ENCODE data around the gene HJURP. TPM values are rescaled to one million over a fixed set of nuclear protein-coding genes. Genes with fewer than 3 reads are reported as not detected.

HJURP gene
- polyA plus RNA-seq, 1 donor (not counting 4 experiments of a cell fraction or from before 2014, with no cell fraction given) = 20.2 TPM

DNA sequence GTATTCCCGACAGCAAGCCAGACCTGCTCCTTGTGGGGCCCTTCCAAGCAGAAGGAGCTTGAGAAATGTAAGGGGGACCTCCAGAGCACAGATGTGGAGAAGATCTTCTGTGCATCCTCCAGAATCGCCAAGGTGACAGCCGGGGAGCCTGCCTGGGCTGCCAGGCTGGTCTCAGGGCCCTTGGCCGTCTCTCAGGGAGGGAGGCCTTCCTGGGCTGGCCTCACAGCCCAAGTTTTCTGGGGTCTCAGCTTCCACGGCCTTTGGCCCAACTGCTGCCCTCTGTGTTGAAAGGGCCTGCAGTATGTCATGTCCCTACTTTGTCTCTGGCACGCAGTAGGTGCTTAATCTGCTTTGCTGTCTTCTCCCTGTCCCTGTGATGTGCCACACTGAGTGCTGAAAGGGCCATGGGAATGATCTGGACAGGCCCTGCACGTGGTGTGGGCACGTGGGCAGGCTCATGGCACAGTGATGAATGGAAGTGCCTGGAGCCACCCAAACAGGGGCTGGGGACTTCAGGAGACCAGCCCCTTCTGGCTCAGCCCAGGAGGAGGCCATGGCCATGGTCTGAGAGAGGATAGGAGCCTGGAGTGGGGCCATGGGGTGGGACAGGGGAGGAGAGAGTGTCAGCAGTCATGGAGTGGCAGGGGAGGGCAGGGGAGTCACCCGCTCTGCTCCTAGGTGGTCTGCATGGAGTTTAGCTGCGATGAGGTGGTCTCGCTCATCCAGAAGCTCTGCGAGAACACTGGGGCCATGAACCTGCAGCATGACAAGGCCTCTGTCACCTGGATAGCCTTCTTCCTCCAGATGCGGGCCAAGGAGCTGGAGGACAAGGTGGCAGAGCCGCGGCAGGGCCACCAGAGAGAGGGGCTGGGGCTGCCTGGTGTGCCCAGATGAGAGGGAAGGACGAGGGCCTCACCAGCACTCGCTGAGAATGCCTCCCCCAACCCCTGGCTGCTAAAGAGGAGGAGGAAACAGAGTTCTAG lies 35.4 kb downstream of the HJURP start:
- TF ChIP-seq, protein P1, sequence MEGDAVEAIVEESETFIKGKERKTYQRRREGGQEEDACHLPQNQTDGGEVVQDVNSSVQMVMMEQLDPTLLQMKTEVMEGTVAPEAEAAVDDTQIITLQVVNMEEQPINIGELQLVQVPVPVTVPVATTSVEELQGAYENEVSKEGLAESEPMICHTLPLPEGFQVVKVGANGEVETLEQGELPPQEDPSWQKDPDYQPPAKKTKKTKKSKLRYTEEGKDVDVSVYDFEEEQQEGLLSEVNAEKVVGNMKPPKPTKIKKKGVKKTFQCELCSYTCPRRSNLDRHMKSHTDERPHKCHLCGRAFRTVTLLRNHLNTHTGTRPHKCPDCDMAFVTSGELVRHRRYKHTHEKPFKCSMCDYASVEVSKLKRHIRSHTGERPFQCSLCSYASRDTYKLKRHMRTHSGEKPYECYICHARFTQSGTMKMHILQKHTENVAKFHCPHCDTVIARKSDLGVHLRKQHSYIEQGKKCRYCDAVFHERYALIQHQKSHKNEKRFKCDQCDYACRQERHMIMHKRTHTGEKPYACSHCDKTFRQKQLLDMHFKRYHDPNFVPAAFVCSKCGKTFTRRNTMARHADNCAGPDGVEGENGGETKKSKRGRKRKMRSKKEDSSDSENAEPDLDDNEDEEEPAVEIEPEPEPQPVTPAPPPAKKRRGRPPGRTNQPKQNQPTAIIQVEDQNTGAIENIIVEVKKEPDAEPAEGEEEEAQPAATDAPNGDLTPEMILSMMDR (optimal IDR thresholded peaks at IDR 0.05 in 1 of 3, IDR thresholded peaks at IDR 0.05 in 1 of 3, conservative IDR thresholded peaks at IDR 0.05 in 1 of 3; ENCODE audit: extremely low read depth in 1 of 3, insufficient read depth in 2 of 3, low read length in 3 of 3) = no peak
- TF ChIP-seq EZH2 (IDR thresholded peaks at IDR 0.05; ENCODE audit: low read length) = no peak
- H3K9me1 ChIP-seq (ENCODE audit: control insufficient read depth, extremely low read depth, insufficient read depth, low read length) = no peaks in the 10 kb centered on the region
- H3K4me3 ChIP-seq (ENCODE audit: control insufficient read depth in 2 of 3, extremely low read depth in 1 of 3, insufficient read depth in 2 of 3, low read depth in 1 of 3, low read length in 3 of 3) = no peak overlapping the region
- no peak overlapping the region for H3K9ac ChIP-seq (ENCODE audit: control insufficient read depth, extremely low read depth, insufficient read depth, low read length)
- H3K27ac ChIP-seq (ENCODE audit: control insufficient read depth, insufficient read depth, low read length) = no peak overlapping the region
- no peaks in the 10 kb centered on the region for H3K9me3 ChIP-seq (ENCODE audit: control insufficient read depth, low read depth, low read length)
- FAIRE-seq (no peak), DNase-seq (ENCODE audit: low read depth, low spot score) (no peak)
- no peak overlapping the region for H3K4me2 ChIP-seq (ENCODE audit: control insufficient read depth, extremely low read depth, insufficient read depth, low read depth, low read length)
- peaks cover 5% of the 10 kb centered on the region for H3K27me3 ChIP-seq (ENCODE audit: control insufficient read depth, extremely low read depth, insufficient read depth, low read length)
- H3K4me1 ChIP-seq (ENCODE audit: control insufficient read depth, extremely low read depth, insufficient read depth, low read length) = no peaks in the 10 kb centered on the region
- no peaks in the 10 kb centered on the region for H3K36me3 ChIP-seq (ENCODE audit: control insufficient read depth in 2 of 2, extremely low read depth in 1 of 2, insufficient read depth in 2 of 2, low read length in 2 of 2)
- H2AFZ ChIP-seq (ENCODE audit: control insufficient read depth, low read length) = no peak overlapping the region
- dilution Hi-C loops (cut with MboI; ENCODE audit: extremely low pct_ligation_motif_present, low sequenced_read_pairs) = no loop called here
- H3K79me2 ChIP-seq (ENCODE audit: control insufficient read depth, insufficient read depth, low read length) = no peaks in the 10 kb centered on the region
- H4K20me1 ChIP-seq (ENCODE audit: control insufficient read depth, extremely low read depth, insufficient read depth, low read length) = no peaks in the 10 kb centered on the region

DNA sequence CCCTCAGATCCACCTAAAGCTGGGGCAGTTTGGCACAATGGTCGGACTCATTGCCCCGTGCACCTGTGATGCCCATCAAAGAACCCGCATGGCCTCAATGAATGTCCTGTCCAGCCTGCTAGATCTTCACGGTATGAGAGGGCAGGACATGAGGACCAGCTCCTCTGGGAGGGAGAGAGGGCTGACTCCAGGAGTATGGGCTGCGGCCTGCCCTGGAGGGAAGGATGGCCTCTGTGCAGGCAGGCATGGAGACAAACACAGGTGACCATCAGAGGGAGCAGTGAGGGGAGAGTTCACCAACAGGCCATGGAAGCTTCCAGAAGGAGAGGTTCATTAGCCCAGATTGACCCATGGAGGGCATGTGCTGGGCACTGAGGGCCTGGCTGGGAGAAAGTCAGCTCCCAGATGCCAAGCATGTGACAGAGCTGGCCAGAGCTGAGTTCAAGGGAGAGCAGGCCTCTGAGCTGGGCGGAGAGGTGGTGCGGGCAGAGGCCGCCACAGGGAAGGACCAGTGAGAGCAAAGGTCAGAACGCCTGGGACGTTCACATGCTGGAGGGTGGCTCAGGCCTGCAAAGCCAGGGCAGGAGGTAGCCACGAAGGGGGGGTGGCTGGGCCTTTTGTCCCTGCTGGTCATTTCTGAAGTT lies 36.2 kb downstream of the HJURP start:
- Histone ChIP-seq H3K9me3 (ENCODE audit: control insufficient read depth, low read depth, low read length) (no peaks in the 10 kb centered on the region), H3K4me2 (ENCODE audit: control insufficient read depth, extremely low read depth, insufficient read depth, low read depth, low read length) (no peak overlapping the region), H3K4me1 (ENCODE audit: control insufficient read depth, extremely low read depth, insufficient read depth, low read length) (no peaks in the 10 kb centered on the region), H2AFZ (ENCODE audit: control insufficient read depth, low read length) (no peak overlapping the region), H3K27ac (ENCODE audit: control insufficient read depth, insufficient read depth, low read length) (no peak overlapping the region), H3K4me3 (ENCODE audit: control insufficient read depth in 2 of 3, extremely low read depth in 1 of 3, insufficient read depth in 2 of 3, low read depth in 1 of 3, low read length in 3 of 3) (no peak overlapping the region), H3K27me3 (ENCODE audit: control insufficient read depth, extremely low read depth, insufficient read depth, low read length) (peaks cover 5% of the 10 kb centered on the region), H4K20me1 (ENCODE audit: control insufficient read depth, extremely low read depth, insufficient read depth, low read length) (no peaks in the 10 kb centered on the region), H3K9me1 (ENCODE audit: control insufficient read depth, extremely low read depth, insufficient read depth, low read length) (no peaks in the 10 kb centered on the region), H3K36me3 (ENCODE audit: control insufficient read depth in 2 of 2, extremely low read depth in 1 of 2, insufficient read depth in 2 of 2, low read length in 2 of 2) (no peaks in the 10 kb centered on the region), H3K79me2 (ENCODE audit: control insufficient read depth, insufficient read depth, low read length) (no peaks in the 10 kb centered on the region), H3K9ac (ENCODE audit: control insufficient read depth, extremely low read depth, insufficient read depth, low read length) (no peak overlapping the region)
- DNase-seq (ENCODE audit: low read depth, low spot score) (no peak), FAIRE-seq (no peak)
- dilution Hi-C loops (cut with MboI; ENCODE audit: extremely low pct_ligation_motif_present, low sequenced_read_pairs) = no loop called here
- TF ChIP-seq EZH2 (IDR thresholded peaks at IDR 0.05; ENCODE audit: low read length) = no peak
- TF ChIP-seq, protein P1 (optimal IDR thresholded peaks at IDR 0.05 in 1 of 3, IDR thresholded peaks at IDR 0.05 in 1 of 3, conservative IDR thresholded peaks at IDR 0.05 in 1 of 3; ENCODE audit: extremely low read depth in 1 of 3, insufficient read depth in 2 of 3, low read length in 3 of 3) = no peak

Data from keratinocyte (primary cell).